Fibroblast of mammary gland (primary cell): ENCODE data around the gene NUDC.
"Not testable (repeated sequence)": the region's sequence is repeated elsewhere in the genome, so short reads cannot be mapped to it uniquely, and the experiment has no call there.

Experiments used
- DNase-seq: peaks from one replicate; pipeline ENCODE4 v3.0.0-alpha.2; 2010; ENCODE audit warnings: low read depth
- H3K4me3 ChIP-seq: 2 replicates; pipeline ENCODE4 v1.5.1; 2011; ENCODE audit warnings: low read depth, mild to moderate bottlenecking, low read length, moderate library complexity; ENCODE audit not compliant: control insufficient read depth
- CTCF ChIP-seq: conservative IDR thresholded peaks from 2 replicates; pipeline ENCODE4 v1.5.1; 2011; ENCODE audit warnings: low read depth, low read length, inconsistent platforms; ENCODE audit not compliant: control insufficient read depth, insufficient read depth

Gene NUDC

GRCh38 chr1:26942656-26943055 lies 21.1 kb downstream of the NUDC start:
- TF ChIP-seq CTCF, result no peak
- no peak for DNase-seq
- H3K4me3 ChIP-seq, result no peak overlapping the region

GRCh38 chr1:26945138-26945537 lies 23.6 kb downstream of the NUDC start:
- no peak for TF ChIP-seq CTCF
- no peak for DNase-seq
- H3K4me3 ChIP-seq, result no peak overlapping the region

GRCh38 chr1:26945728-26946127 lies 24.2 kb downstream of the NUDC start:
- no peak overlapping the region for H3K4me3 ChIP-seq
- no peak for DNase-seq
- no peak for TF ChIP-seq CTCF

- no peak overlapping the region for H3K4me3 ChIP-seq
- no peak for DNase-seq
- TF ChIP-seq CTCF, result no peak
Measured at GRCh38 chr1:26946270-26946669, 24.7 kb downstream of the NUDC start.

- DNase-seq, H3K4me3 ChIP-seq: not testable (repeated sequence)
Measured at GRCh38 chr1:26948725-26949057, 27.1 kb downstream of the NUDC start.

DNA sequence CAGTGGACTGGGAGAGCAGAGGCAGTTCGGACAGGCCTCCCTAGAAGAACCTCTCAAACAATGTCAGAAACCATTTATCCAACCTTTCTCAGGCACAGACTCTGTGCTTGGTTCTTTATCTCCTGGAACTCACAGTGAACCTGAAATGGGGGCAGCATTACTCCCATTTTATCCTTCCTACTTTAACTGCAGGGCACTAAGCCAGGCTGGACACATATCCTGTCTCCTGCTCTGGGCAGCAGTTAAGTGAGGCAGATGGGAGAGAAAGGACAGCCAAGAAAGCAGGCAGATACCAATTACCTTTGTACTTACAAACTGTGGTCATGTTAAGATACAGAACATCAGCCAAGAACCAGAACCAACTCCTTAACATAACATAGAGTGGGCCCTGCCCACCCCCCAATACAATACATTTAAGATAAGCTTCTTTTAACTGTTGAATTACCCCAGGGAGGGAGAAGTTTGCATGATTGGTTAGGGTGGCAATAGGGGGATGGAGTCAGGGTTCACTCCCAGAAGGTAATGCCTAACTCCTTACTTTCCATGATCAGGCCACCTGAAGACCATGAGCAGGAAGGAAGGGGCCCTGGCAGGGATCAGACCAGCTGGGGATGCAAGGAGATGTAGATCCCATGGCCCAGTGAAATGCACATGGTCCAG lies 27.9 kb downstream of the NUDC start:
- no peak overlapping the region for H3K4me3 ChIP-seq
- no peak for TF ChIP-seq CTCF
- DNase-seq, result peak; percentile 40

DNA sequence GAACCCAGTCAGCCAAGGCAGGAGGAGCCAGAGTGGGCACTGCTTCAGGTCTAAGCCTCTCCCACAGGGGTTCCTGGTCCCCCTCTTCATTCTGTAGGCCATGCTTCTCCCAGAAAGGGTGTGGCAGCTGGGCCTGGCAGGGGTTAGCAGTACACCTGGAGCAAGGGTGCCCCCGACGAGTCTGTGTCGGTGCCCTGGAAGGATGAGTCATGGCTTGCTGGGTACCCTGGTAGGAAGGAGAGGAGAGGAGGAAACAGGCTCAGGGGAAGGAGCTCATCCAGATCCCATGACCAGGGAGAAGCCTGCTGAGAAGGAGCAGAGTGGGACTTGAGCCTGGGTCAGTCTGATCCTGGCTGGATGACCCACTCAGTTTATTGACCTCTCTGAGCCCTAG lies 28.4 kb downstream of the NUDC start:
- DNase-seq, result no peak
- H3K4me3 ChIP-seq, result no peak overlapping the region
- no peak for TF ChIP-seq CTCF
